Measurements from ENCODE around the gene ATF7IP. TPM values are rescaled to one million over a fixed set of nuclear protein-coding genes. Genes with fewer than 3 reads are reported as not detected.

ATF7IP gene
- total RNA-seq, 1 donor from 2014 or later: 58.2 TPM

GRCh38 chr12:14532152-14532551 lies 166.7 kb downstream of the ATF7IP start:
- no peak for TF ChIP-seq CTCF (IDR thresholded peaks at IDR 0.05)
- no peaks in the 10 kb centered on the region for H3K36me3 ChIP-seq
- no peak overlapping the region for H3K4me3 ChIP-seq
- DNase-seq (ENCODE audit: low spot score in 2 of 2): no peak
- no peaks in the 10 kb centered on the region for H3K27me3 ChIP-seq
- intact Hi-C loops (cut with DNase I): no loop called here
- H3K27ac ChIP-seq: no peak overlapping the region
- no peaks in the 10 kb centered on the region for H3K4me1 ChIP-seq
- H3K9me3 ChIP-seq: no peaks in the 10 kb centered on the region

- no peak overlapping the region for H3K4me3 ChIP-seq
- H3K27ac ChIP-seq: no peak overlapping the region
- no peaks in the 10 kb centered on the region for H3K4me1 ChIP-seq
- no peaks in the 10 kb centered on the region for H3K36me3 ChIP-seq
- DNase-seq (ENCODE audit: low spot score in 2 of 2): no peak
- no peaks in the 10 kb centered on the region for H3K9me3 ChIP-seq
- intact Hi-C loops (cut with DNase I): no loop called here
- no peaks in the 10 kb centered on the region for H3K27me3 ChIP-seq
- no peak for TF ChIP-seq CTCF (IDR thresholded peaks at IDR 0.05)
These were observed 171.6 kb downstream of the ATF7IP start for GRCh38 chr12:14537088-14537487.

- no peak for TF ChIP-seq CTCF (IDR thresholded peaks at IDR 0.05)
- intact Hi-C loops (cut with DNase I): no loop called here
- H3K9me3 ChIP-seq: no peaks in the 10 kb centered on the region
These were observed 175.4 kb downstream of the ATF7IP start for GRCh38 chr12:14540801-14541462.

GRCh38 chr12:14545144-14546124 lies 180.0 kb downstream of the ATF7IP start:
- Histone ChIP-seq H3K4me3 (no peak overlapping the region), H3K9me3 (no peaks in the 10 kb centered on the region)
- intact Hi-C loops (cut with DNase I): no loop called here

More at GRCh38 chr12:14540801-14541462, 175.4 kb downstream of the ATF7IP start:
- H3K4me3 ChIP-seq: no peak overlapping the region
- no peaks in the 10 kb centered on the region for H3K36me3 ChIP-seq
- H3K27me3 ChIP-seq: no peaks in the 10 kb centered on the region
- no peak overlapping the region for H3K27ac ChIP-seq
- H3K4me1 ChIP-seq: no peaks in the 10 kb centered on the region
- DNase-seq (ENCODE audit: low spot score in 2 of 2): no peak

GRCh38 chr12:14547571-14547970 lies 182.1 kb downstream of the ATF7IP start:
- DNase-seq (ENCODE audit: low spot score in 2 of 2): no peak
- Histone ChIP-seq H3K36me3 (no peaks in the 10 kb centered on the region), H3K4me1 (no peaks in the 10 kb centered on the region), H3K27ac (no peak overlapping the region), H3K4me3 (no peak overlapping the region), H3K27me3 (no peaks in the 10 kb centered on the region), H3K9me3 (no peaks in the 10 kb centered on the region)
- intact Hi-C loops (cut with DNase I): no loop called here
- TF ChIP-seq CTCF (IDR thresholded peaks at IDR 0.05): no peak

More at GRCh38 chr12:14545144-14546124, 180.0 kb downstream of the ATF7IP start:
- no peaks in the 10 kb centered on the region for H3K4me1 ChIP-seq
- no peak for DNase-seq (ENCODE audit: low spot score in 2 of 2)
- H3K27me3 ChIP-seq: no peaks in the 10 kb centered on the region
- no peak overlapping the region for H3K27ac ChIP-seq
- no peak for TF ChIP-seq CTCF (IDR thresholded peaks at IDR 0.05)
- no peaks in the 10 kb centered on the region for H3K36me3 ChIP-seq

Measured in ascending aorta (tissue), 2 donors.